Measurements from ENCODE around the gene TP63.
"Not testable (repeated sequence)": the region's sequence is repeated elsewhere in the genome, so short reads cannot be mapped to it uniquely, and the experiment has no call there.

Gene TP63

DNA sequence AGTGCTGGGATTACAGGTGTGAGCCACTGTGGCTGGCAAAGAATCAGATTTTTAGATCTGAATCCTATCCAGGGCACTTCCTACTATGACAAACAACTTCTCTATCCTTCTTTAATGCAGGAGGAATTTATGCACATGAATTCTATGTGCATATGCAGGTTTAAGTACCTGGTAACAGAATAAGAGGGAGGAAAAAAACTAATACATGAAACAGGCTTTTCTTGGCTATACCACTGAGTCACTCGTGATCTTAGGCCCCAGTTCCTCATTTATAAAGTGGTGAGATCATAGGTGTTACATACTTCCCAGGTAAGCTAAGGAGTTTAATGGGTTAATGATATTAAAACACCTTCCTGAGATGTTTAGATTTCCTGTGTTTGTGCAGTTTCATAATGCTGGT is 108.2 kb downstream of the TP63 start:
- Mint-ChIP-seq H3K4me3 (no peak overlapping the region), H3K27me3 (no peaks in the 10 kb centered on the region), H3K27ac (no peak overlapping the region), H3K4me1 (ENCODE audit: low read depth) (peaks cover 1% of the 10 kb centered on the region), H3K36me3 (ENCODE audit: low read depth) (no peaks in the 10 kb centered on the region), H3K9me3 (peaks cover 6% of the 10 kb centered on the region)
- no peak for DNase-seq

DNA sequence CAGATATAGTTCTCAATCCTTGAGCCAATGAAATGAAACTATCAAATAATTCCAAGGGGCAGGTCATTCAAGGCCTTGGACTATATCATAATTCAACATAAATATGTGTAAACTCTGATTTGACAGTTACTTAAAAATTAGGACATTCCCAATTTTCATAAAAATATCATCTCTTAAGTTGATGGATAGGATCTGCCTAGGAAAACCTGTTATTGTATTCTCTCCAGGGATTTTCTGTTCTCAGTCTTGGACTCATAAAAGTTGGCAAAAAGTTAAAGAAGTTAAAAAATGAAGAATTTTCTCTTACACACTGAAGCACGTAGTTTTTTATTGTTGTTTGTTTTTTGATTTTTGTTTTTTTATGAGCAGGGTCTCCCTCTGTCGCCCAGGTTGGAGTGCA is 109.0 kb downstream of the TP63 start:
- Mint-ChIP-seq H3K36me3 (ENCODE audit: low read depth) (no peaks in the 10 kb centered on the region), H3K4me1 (ENCODE audit: low read depth) (peaks cover 1% of the 10 kb centered on the region), H3K27me3 (no peaks in the 10 kb centered on the region), H3K4me3 (no peak overlapping the region), H3K9me3 (peaks cover 13% of the 10 kb centered on the region), H3K27ac (no peak overlapping the region)
- DNase-seq = no peak

DNA sequence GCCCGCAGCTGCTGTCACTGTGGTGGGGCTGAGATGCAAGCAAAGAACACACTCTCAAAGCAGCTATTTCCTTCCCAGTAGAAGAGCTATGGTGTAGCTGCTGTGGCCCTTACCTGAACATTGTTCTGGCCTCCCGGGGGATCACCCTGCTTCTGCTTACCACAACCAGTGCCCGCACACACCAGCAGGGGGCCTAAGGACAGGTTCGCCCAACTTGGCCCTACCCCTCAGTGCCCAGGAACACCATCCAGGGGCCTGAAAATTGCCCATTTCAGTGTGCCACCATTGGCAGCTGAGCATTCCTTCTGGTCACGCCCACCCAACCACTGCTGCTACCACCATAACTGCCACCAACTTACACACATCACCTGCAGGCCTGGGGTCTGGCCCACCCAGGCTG is 113.0 kb downstream of the TP63 start:
- Mint-ChIP-seq H3K36me3 (ENCODE audit: low read depth) (no peaks in the 10 kb centered on the region), H3K27ac (no peak overlapping the region), H3K4me1 (ENCODE audit: low read depth) (no peaks in the 10 kb centered on the region), H3K27me3 (no peaks in the 10 kb centered on the region), H3K9me3 (peaks cover 25% of the 10 kb centered on the region), H3K4me3 (no peak overlapping the region)
- no peak for DNase-seq

DNA sequence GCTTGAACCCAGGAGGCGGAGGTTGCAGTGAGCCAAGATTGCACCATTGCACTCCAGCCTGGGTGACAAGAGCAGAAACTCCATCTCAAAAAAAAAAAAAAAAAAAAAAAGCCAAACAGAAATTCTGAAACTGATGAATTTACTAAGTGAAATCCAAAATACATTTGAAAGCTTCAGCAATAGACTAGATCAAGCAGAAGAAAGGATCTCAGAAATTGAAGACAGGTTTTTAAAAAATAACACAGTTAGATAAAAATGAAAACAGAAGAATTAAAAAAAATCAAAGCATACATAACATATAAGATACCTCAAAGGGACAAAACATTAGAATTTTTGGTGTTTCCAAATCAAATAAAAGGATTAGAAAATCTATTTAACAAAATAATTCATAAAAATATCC is 114.4 kb downstream of the TP63 start:
- H3K27me3 Mint-ChIP-seq = no peaks in the 10 kb centered on the region
- no peaks in the 10 kb centered on the region for H3K4me1 Mint-ChIP-seq (ENCODE audit: low read depth)
- peaks cover 25% of the 10 kb centered on the region for H3K9me3 Mint-ChIP-seq
- H3K27ac Mint-ChIP-seq = no peak overlapping the region
- DNase-seq = no peak
- no peaks in the 10 kb centered on the region for H3K36me3 Mint-ChIP-seq (ENCODE audit: low read depth)
- H3K4me3 Mint-ChIP-seq = no peak overlapping the region

DNA sequence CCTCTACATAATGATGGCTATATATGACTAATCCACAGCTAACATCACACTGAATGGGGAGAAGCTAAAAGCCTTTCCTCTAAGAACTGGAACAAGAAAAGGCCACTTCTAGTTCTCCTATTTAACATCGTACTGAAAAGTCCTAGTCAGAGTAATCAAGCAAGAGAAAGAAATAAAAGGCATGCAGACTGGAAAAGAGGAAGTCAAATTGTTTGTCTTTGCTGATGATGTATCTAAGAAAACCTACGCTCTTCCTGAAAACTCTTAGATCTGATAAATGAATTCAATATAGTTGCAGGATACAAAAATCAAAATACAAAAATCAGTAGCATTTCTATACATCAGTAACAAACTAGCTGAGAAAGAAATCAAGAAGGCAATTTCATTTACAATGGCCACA is 116.9 kb downstream of the TP63 start:
- DNase-seq = no peak
- H3K27me3 Mint-ChIP-seq = no peaks in the 10 kb centered on the region
- no peaks in the 10 kb centered on the region for H3K4me1 Mint-ChIP-seq (ENCODE audit: low read depth)
- H3K36me3 Mint-ChIP-seq (ENCODE audit: low read depth) = no peaks in the 10 kb centered on the region
- H3K27ac Mint-ChIP-seq = no peak overlapping the region
- no peak overlapping the region for H3K4me3 Mint-ChIP-seq
- peaks cover 26% of the 10 kb centered on the region for H3K9me3 Mint-ChIP-seq

DNA sequence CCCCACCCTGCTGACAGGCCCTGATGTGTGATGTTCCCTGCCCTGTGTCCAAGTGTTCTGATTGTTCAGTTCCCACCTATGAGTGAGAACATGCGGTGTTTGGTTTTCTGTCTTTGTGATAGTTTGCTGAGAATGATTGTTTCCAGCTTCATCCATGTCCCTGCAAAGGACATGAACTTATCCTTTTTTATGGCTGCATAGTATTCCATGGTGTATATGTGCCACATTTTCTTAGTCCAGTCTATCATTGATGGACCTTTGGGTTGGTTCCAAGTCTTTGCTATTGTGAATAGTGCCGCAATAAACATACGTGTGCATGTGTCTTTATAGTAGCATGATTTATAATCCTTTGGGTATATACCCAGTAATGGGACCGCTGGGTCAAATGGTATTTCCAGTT is 119.8 kb downstream of the TP63 start:
- not testable (repeated sequence) for H3K27ac Mint-ChIP-seq; H3K27me3 Mint-ChIP-seq; H3K4me3 Mint-ChIP-seq; H3K4me1 Mint-ChIP-seq (ENCODE audit: low read depth); DNase-seq; H3K36me3 Mint-ChIP-seq (ENCODE audit: low read depth)
- peaks cover 10% of the 10 kb centered on the region for H3K9me3 Mint-ChIP-seq

DNA sequence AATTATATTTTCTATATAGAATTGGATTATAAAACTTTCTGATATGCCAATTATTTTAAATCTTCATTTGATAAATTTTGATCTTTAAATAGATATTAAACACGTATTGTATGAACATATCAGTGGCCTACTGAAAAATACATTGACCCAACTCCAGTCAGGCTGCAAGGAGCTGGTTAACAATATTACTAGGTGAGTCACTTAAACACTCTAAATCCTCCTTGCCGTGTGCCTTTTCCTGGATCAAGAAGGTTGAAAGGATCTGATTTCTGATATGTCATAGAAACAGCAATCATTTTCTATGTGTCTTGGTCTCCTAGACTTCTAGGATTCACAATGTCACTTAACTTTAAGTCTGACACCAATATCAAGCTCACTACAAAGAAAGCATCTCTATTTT is 123.2 kb downstream of the TP63 start:
- H3K27ac Mint-ChIP-seq = no peak overlapping the region
- H3K36me3 Mint-ChIP-seq (ENCODE audit: low read depth) = no peaks in the 10 kb centered on the region
- no peaks in the 10 kb centered on the region for H3K4me1 Mint-ChIP-seq (ENCODE audit: low read depth)
- no peak overlapping the region for H3K4me3 Mint-ChIP-seq
- peaks cover 3% of the 10 kb centered on the region for H3K27me3 Mint-ChIP-seq
- DNase-seq = no peak
- peaks cover 2% of the 10 kb centered on the region for H3K9me3 Mint-ChIP-seq

DNA sequence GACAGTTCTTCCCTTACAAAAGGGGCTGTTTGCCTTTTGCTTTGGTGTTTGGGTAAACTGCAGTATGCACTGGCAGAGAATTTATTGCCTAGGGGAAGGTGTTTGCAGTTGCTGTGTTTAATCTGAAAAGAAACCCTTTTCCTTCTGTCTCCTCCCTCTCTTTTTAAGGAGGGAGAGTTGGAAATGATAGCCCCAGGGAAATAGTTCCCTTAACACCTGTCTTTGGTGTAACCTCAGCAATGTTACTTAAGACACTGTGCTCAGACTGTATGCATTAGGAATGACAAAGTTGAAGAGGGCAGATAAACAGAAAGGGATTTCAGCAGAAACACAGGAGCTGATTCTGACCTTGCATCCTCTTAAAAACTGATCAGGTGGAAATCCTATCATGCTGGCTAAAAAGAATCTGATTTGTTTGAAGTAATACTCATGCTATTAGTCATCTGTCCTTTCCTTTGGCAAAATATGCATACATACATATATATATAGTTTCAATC is 125.4 kb downstream of the TP63 start:
- Mint-ChIP-seq H3K27me3 (peaks cover 3% of the 10 kb centered on the region), H3K4me3 (no peak overlapping the region), H3K27ac (no peak overlapping the region), H3K36me3 (ENCODE audit: low read depth) (no peaks in the 10 kb centered on the region), H3K4me1 (ENCODE audit: low read depth) (no peaks in the 10 kb centered on the region), H3K9me3 (peaks cover 3% of the 10 kb centered on the region)
- DNase-seq = no peak

DNA sequence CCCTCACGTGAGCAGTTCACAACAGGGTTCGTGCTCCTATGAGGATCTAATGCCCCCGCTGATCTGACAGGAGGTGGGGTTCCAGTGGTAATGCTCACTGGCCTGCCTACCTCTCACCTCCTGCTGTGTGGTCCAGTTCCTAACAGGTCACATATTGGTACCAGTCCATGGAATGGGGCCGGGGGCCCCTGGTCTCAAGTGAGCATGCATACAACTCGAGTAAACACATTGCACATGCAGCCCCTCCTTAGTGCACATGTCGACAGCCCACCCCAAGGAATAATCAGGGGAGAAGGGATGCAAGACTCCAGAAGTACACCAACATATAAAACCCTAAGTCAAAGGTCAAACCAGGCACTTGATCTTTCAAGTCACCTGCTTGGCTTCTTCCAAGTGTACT is 127.0 kb downstream of the TP63 start:
- Mint-ChIP-seq H3K36me3 (ENCODE audit: low read depth) (no peaks in the 10 kb centered on the region), H3K4me1 (ENCODE audit: low read depth) (no peaks in the 10 kb centered on the region), H3K4me3 (no peak overlapping the region), H3K9me3 (peaks cover 2% of the 10 kb centered on the region), H3K27me3 (peaks cover 3% of the 10 kb centered on the region), H3K27ac (no peak overlapping the region)
- no peak for DNase-seq

DNA sequence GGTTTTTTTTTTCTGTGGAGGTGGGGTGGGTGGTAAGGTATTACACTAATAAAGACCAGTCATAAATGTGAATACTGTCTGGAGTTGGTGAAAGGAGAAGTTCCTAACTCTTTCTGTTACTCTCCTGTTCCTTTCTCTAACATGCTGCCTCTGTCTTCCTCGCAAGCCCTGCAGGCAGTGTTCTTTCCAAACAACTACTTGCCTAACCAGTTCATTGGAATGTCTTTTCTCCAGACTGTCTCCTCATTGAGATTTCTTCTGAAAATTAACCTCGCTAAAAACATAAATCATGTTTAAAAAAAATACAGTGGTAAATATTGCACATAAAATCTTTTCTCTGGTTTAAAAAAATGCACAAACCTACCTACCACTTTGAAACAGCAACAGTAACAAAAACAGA is 135.2 kb downstream of the TP63 start:
- no peaks in the 10 kb centered on the region for H3K36me3 Mint-ChIP-seq (ENCODE audit: low read depth)
- no peak overlapping the region for H3K27ac Mint-ChIP-seq
- H3K9me3 Mint-ChIP-seq = peaks cover under 1% of the 10 kb centered on the region
- H3K4me3 Mint-ChIP-seq = no peak overlapping the region
- H3K4me1 Mint-ChIP-seq (ENCODE audit: low read depth) = no peaks in the 10 kb centered on the region
- H3K27me3 Mint-ChIP-seq = peaks cover 6% of the 10 kb centered on the region
- no peak for DNase-seq

DNA sequence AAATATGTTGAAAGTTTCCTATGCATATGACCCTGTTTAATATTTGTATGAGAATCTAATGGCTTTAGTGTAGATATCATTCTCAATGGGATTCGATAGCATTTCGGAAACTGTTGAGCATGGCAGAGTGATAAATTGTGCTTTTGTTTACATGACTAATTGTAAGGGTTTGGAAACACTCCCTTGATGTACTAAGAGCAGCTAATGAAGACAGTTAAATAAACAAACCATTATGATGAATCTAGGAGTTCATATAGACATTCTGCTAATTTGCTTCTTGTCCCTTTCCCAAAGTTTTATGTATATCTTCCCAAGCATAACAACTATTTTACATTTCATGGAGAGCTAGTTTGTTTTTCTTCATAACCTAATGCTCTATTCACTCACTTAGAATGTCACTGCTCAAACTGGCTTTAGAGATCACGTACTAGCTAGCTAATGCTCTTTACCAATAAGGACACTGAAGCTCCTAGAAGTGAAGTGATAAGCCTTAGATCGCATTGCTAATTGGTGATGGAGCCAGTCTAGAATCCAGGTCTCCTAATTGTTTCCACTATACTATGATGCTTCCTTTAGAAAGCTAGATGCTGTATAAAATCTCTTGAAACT is 140.8 kb downstream of the TP63 start:
- Mint-ChIP-seq H3K4me3 (no peak overlapping the region), H3K9me3 (no peaks in the 10 kb centered on the region), H3K36me3 (ENCODE audit: low read depth) (no peaks in the 10 kb centered on the region), H3K4me1 (ENCODE audit: low read depth) (no peaks in the 10 kb centered on the region), H3K27me3 (peaks cover 8% of the 10 kb centered on the region), H3K27ac (no peak overlapping the region)
- no peak for DNase-seq

DNA sequence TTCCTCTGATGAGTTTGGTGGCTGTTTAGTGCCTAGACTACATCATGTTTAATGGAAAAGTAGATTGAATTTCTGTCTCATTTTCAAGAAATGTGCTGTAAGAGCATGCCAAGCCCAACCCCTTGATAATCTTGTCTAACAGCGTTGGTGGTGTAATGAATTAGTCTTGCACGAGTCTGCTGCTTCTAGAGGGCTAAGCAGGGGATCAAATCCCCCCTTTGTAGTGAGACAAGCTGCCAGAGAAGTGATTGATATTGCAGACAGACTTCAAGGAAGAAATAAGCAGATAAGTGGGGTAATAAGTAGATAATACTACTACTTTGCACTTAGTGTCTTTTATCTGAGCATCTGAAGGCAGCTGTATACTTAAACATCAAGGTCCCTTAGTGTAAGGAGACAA is 141.4 kb downstream of the TP63 start:
- no peaks in the 10 kb centered on the region for H3K9me3 Mint-ChIP-seq
- peaks cover 5% of the 10 kb centered on the region for H3K27me3 Mint-ChIP-seq
- no peaks in the 10 kb centered on the region for H3K36me3 Mint-ChIP-seq (ENCODE audit: low read depth)
- no peak overlapping the region for H3K4me3 Mint-ChIP-seq
- DNase-seq = no peak
- H3K27ac Mint-ChIP-seq = no peak overlapping the region
- H3K4me1 Mint-ChIP-seq (ENCODE audit: low read depth) = no peaks in the 10 kb centered on the region

DNA sequence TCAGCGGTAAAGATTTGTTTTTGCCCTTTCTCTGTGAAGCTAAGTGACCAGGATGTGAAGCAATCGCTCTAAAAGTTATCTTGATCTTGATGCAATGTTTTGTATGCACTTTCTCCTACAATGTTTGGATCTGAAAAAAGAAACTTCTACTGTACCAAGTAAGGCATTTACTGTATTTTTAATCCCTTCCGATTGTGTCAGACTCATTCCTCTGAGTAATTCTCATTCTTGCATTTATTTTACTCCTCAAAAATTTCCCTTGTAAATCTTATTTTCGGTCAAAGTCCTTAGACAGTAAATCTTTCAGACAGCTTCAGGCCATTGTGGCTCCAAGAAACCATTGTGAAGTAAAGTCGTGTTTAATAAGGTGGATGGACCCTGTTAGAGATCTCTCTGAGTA is 141.9 kb downstream of the TP63 start:
- H3K27ac Mint-ChIP-seq = no peak overlapping the region
- peaks cover 5% of the 10 kb centered on the region for H3K27me3 Mint-ChIP-seq
- H3K4me3 Mint-ChIP-seq = no peak overlapping the region
- no peaks in the 10 kb centered on the region for H3K4me1 Mint-ChIP-seq (ENCODE audit: low read depth)
- no peak for DNase-seq
- H3K36me3 Mint-ChIP-seq (ENCODE audit: low read depth) = no peaks in the 10 kb centered on the region
- no peaks in the 10 kb centered on the region for H3K9me3 Mint-ChIP-seq

DNA sequence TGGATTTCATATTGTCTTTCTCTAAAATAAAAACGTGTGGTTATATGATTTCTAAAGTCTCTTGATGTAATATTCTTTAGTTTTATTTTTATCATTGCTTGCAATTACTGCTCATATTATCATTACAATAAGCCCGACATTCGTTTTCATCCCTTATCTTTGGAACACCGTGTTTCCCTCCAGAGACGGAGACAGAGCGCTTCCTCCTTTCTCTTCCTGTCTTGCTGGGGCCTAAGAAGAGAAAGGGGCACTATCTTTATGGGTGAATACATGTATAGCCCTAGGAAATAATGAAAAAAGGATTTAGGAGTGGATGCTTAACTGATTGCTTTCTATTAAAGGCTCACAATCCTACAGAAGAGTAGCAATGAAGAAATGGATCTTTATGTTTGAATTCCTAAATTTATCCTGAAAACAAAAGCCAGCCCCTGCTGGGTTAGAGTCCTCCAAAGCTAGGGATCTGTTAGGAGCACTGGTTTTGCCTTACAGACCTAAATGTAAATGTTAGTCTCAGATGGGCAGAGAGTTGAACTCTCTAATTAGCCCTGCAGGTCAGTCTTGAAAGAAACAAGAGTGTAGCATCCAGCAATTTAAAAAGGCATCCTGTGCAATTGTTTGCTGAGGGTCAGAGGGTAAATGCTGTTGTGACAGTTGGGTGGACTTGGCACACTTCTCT is 145.1 kb downstream of the TP63 start:
- DNase-seq = no peak
- Mint-ChIP-seq H3K27ac (no peak overlapping the region), H3K4me3 (no peak overlapping the region), H3K9me3 (no peaks in the 10 kb centered on the region), H3K36me3 (ENCODE audit: low read depth) (no peaks in the 10 kb centered on the region), H3K27me3 (peaks cover 5% of the 10 kb centered on the region), H3K4me1 (ENCODE audit: low read depth) (peaks cover 4% of the 10 kb centered on the region)

DNA sequence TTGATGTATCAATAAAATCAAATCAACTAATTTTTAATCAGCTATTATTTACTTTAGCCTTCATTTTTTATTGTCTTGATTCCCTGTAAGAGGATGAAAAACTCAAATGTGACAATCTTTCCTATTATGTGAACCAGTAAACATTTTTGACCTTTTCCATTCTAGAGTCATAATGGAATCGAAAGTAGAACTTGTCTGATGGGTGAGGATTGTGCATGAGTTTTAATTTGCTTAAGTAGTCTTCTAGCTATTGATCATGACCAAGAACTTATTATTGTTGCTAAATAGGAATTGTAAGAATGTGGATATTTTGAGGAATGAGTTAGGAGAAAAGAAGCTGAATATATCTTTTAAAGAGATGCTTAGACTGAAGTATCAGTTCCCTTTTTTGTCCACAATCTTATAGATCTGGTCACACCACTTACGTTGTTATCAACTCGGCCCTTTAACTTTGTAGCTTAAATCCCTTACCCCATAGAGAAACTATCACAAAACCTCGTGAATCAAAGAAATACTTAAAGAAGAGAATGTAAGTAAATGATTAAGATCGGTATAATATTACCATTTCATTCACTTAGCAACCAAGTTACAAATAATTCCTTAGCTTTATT is 147.3 kb downstream of the TP63 start:
- H3K36me3 Mint-ChIP-seq (ENCODE audit: low read depth) = no peaks in the 10 kb centered on the region
- no peak overlapping the region for H3K27ac Mint-ChIP-seq
- H3K9me3 Mint-ChIP-seq = no peaks in the 10 kb centered on the region
- H3K27me3 Mint-ChIP-seq = peaks cover 5% of the 10 kb centered on the region
- no peak for DNase-seq
- H3K4me3 Mint-ChIP-seq = no peak overlapping the region
- H3K4me1 Mint-ChIP-seq (ENCODE audit: low read depth) = peaks cover 4% of the 10 kb centered on the region
